Naive thymus-derived CD4-positive, alpha-beta T cell (primary cell): ENCODE measurements around the gene DSPP. TPM values are rescaled to one million over a fixed set of nuclear protein-coding genes. Genes with fewer than 3 reads are reported as not detected.
"Not testable (repeated sequence)": the region's sequence is repeated elsewhere in the genome, so short reads cannot be mapped to it uniquely, and the experiment has no call there.

ENCODE experiments used
- ATAC-seq: fragments of 150-1000 bp; cut with Tn5 transposase; 2 replicates; pipeline ENCODE4 v1.10.0; 2021; ENCODE audit warnings: mild to moderate bottlenecking, moderate library complexity
- CTCF ChIA-PET: fragments of 350-600 bp; sonication (Branson Sonifier 250); formaldehyde crosslinking; loops from one replicate; lab custom pipeline; 2021; ENCODE audit warnings: antibody characterized with exemption; lab: Charles Lee
- POLR2A ChIA-PET: fragments of 350-600 bp; sonication (Branson Sonifier 250); formaldehyde crosslinking; loops from one replicate; lab custom pipeline; 2021; ENCODE audit warnings: antibody characterized with exemption, inconsistent platforms; lab: Charles Lee
- DNase-seq, 9 donors: peaks; one replicate each; pipeline versions ENCODE4 v3.0.0 to v3.0.0-alpha.2; 2020 to 2022; ENCODE audit warnings: mixed read lengths in 1 of 9
- H3K27ac ChIP-seq: one replicate; pipeline ENCODE4 v1.7.0; 2013; ENCODE audit warnings: mild to moderate bottlenecking, low read depth, low read length, moderate library complexity
- H3K27me3 ChIP-seq, 2 donors: one replicate each; pipeline ENCODE4 v1.7.0; 2013; ENCODE audit warnings: low read length in 2 of 2, mild to moderate bottlenecking in 2 of 2, moderate library complexity in 2 of 2; ENCODE audit not compliant: control insufficient read depth in 2 of 2, insufficient read depth in 2 of 2
- H3K36me3 ChIP-seq, 3 experiments: 1 replicate in 2 of 3; 2 replicates in 1 of 3; pipeline ENCODE4 v1.7.0; 2013; ENCODE audit warnings: low read length in 3 of 3, mild to moderate bottlenecking in 3 of 3, moderate library complexity in 1 of 3; ENCODE audit not compliant: insufficient read depth in 3 of 3, control insufficient read depth in 2 of 3
- H3K4me1 ChIP-seq, 2 donors: one replicate each; pipeline ENCODE4 v1.7.0; 2013; ENCODE audit warnings: low read length in 2 of 2, mild to moderate bottlenecking in 2 of 2, moderate library complexity in 1 of 2; ENCODE audit not compliant: control insufficient read depth in 2 of 2, insufficient read depth in 2 of 2
- H3K4me3 ChIP-seq: 2 replicates; pipeline ENCODE4 v1.7.0; 2013; ENCODE audit warnings: mild to moderate bottlenecking, low read length
- H3K9me3 ChIP-seq, 3 experiments: 1 replicate in 2 of 3; 2 replicates in 1 of 3; pipeline ENCODE4 v1.7.0; 2013; ENCODE audit warnings: low read length in 3 of 3; ENCODE audit not compliant: control insufficient read depth in 2 of 3
- H3K27ac Mint-ChIP-seq, 9 donors: one replicate each; pipeline ENCODE4 v1.8.0; 2020 to 2022; ENCODE audit warnings: mixed read lengths in 9 of 9, mild to moderate bottlenecking in 8 of 9, moderate library complexity in 5 of 9, inconsistent platforms in 2 of 9
- H3K27me3 Mint-ChIP-seq, 5 donors: one replicate each; pipeline ENCODE4 v1.8.0; 2021 to 2022; ENCODE audit warnings: mixed read lengths in 5 of 5, mild to moderate bottlenecking in 1 of 5
- H3K36me3 Mint-ChIP-seq, 5 donors: one replicate each; pipeline ENCODE4 v1.8.0; 2020 to 2022; ENCODE audit warnings: mixed read lengths in 5 of 5, mild to moderate bottlenecking in 3 of 5, inconsistent platforms in 1 of 5
- H3K4me1 Mint-ChIP-seq, 7 donors: one replicate each; pipeline ENCODE4 v1.8.0; 2020 to 2022; ENCODE audit warnings: mixed read lengths in 7 of 7, mild to moderate bottlenecking in 3 of 7, inconsistent platforms in 1 of 7
- H3K4me3 Mint-ChIP-seq, 10 donors: one replicate each; pipeline ENCODE4 v1.8.0; 2020 to 2022; ENCODE audit warnings: mild to moderate bottlenecking in 10 of 10, mixed read lengths in 10 of 10, moderate library complexity in 6 of 10, inconsistent platforms in 2 of 10
- H3K9me3 Mint-ChIP-seq, 11 donors: one replicate each; pipeline ENCODE4 v1.8.0; 2020 to 2022; ENCODE audit warnings: mixed read lengths in 11 of 11, mild to moderate bottlenecking in 4 of 11, inconsistent platforms in 1 of 11, moderate library complexity in 1 of 11
- intact Hi-C, 2 donors: fragments of 100-400 bp; cut with micrococcal nuclease; formaldehyde crosslinking; loops; one replicate each; pipeline ENCODE4 v1.15.1; 2023
- polyA plus RNA-seq, 2 donors: library from polyadenylated mRNA; unstranded; fragments of 300-500 nt; fragmentation: Illumina TruSeq; gene quantifications; one replicate each; pipeline ENCODE4 v1.2.3, GENCODE V29; 2021
- total RNA-seq, 6 experiments: library from RNA in 5 of 6; stranded (reverse) in 5 of 6; gene quantifications; 1 replicate in 5 of 6; 2 replicates in 1 of 6; pipeline ENCODE4 v1.2.3 and lab custom pipeline; 2021 to 2026

Gene DSPP
- total and polyA plus RNA-seq, 7 experiments from 2014 or later: not detected

- peaks cover 5 to 27% (median 6%) of the 10 kb centered on the region in 5 donors for H3K27me3 Mint-ChIP-seq
- H3K27ac Mint-ChIP-seq: no peak overlapping the region
- Histone ChIP-seq H3K9me3 (no peaks in the 10 kb centered on the region), H3K36me3 (no peaks in the 10 kb centered on the region), H3K4me1 (no peaks in the 10 kb centered on the region), H3K27me3 (no peaks in the 10 kb centered on the region), H3K4me3 (no peak overlapping the region), H3K27ac (no peak overlapping the region)
- H3K4me1 Mint-ChIP-seq: peaks cover 0 to 2% (median 0%) of the 10 kb centered on the region in 7 donors
- ChIA-PET CTCF (no interaction called here), POLR2A (no interaction called here)
- DNase-seq (no peak), ATAC-seq (no peak)
- intact Hi-C loops: no loop called here
- H3K4me3 Mint-ChIP-seq: no peak overlapping the region
- H3K36me3 Mint-ChIP-seq: no peaks in the 10 kb centered on the region
- peaks cover 0 to 5% (median 0%) of the 10 kb centered on the region in 11 donors for H3K9me3 Mint-ChIP-seq
Measured at GRCh38 chr4:87570290-87570805, 38.0 kb upstream of the DSPP start.

GRCh38 chr4:87574376-87574775, 34.0 kb upstream of the DSPP start:
- DNase-seq, H3K4me3 ChIP-seq, H3K36me3 ChIP-seq, H3K4me1 ChIP-seq, CTCF ChIA-PET, ATAC-seq, H3K9me3 Mint-ChIP-seq, H3K27me3 ChIP-seq, POLR2A ChIA-PET, H3K27ac Mint-ChIP-seq, H3K9me3 ChIP-seq, H3K36me3 Mint-ChIP-seq, H3K4me1 Mint-ChIP-seq, H3K27ac ChIP-seq, intact Hi-C loops, H3K4me3 Mint-ChIP-seq: not testable (repeated sequence)
- H3K27me3 Mint-ChIP-seq: peaks cover 2 to 18% (median 5%) of the 10 kb centered on the region in 5 donors

GRCh38 chr4:87574996-87575395, 33.3 kb upstream of the DSPP start:
- H3K4me1 Mint-ChIP-seq: no peaks in the 10 kb centered on the region
- peaks cover 0 to 5% (median 0%) of the 10 kb centered on the region in 11 donors for H3K9me3 Mint-ChIP-seq
- Histone ChIP-seq H3K36me3 (no peaks in the 10 kb centered on the region), H3K27ac (no peak overlapping the region), H3K9me3 (no peaks in the 10 kb centered on the region), H3K4me1 (no peaks in the 10 kb centered on the region), H3K4me3 (no peak overlapping the region), H3K27me3 (no peaks in the 10 kb centered on the region)
- H3K27me3 Mint-ChIP-seq: peaks cover 2 to 22% (median 7%) of the 10 kb centered on the region in 5 donors
- CTCF ChIA-PET: no interaction called here
- intact Hi-C loops: no loop called here
- ATAC-seq (no peak), DNase-seq (no peak)
- H3K27ac Mint-ChIP-seq: no peak overlapping the region
- POLR2A ChIA-PET: no interaction called here
- H3K36me3 Mint-ChIP-seq: no peaks in the 10 kb centered on the region
- no peak overlapping the region for H3K4me3 Mint-ChIP-seq

GRCh38 chr4:87575408-87575807, 32.9 kb upstream of the DSPP start:
- peaks cover 2 to 25% (median 11%) of the 10 kb centered on the region in 5 donors for H3K27me3 Mint-ChIP-seq
- no peak overlapping the region for H3K27ac Mint-ChIP-seq
- H3K36me3 Mint-ChIP-seq: no peaks in the 10 kb centered on the region
- H3K4me1 ChIP-seq: no peaks in the 10 kb centered on the region
- ATAC-seq (no peak), DNase-seq (no peak)
- CTCF ChIA-PET: no interaction called here
- intact Hi-C loops: no loop called here
- no peaks in the 10 kb centered on the region for H3K4me1 Mint-ChIP-seq
- H3K4me3 Mint-ChIP-seq: no peak overlapping the region
- no peak overlapping the region for H3K27ac ChIP-seq
- H3K4me3 ChIP-seq: no peak overlapping the region
- H3K27me3 ChIP-seq: no peaks in the 10 kb centered on the region
- no peaks in the 10 kb centered on the region for H3K36me3 ChIP-seq
- peaks cover 0 to 5% (median 0%) of the 10 kb centered on the region in 11 donors for H3K9me3 Mint-ChIP-seq
- H3K9me3 ChIP-seq: no peaks in the 10 kb centered on the region
- POLR2A ChIA-PET: no interaction called here

GRCh38 chr4:87575983-87576382, 32.3 kb upstream of the DSPP start:
- no peak overlapping the region for H3K27ac ChIP-seq
- no peaks in the 10 kb centered on the region for H3K36me3 ChIP-seq
- no peaks in the 10 kb centered on the region for H3K36me3 Mint-ChIP-seq
- H3K27me3 Mint-ChIP-seq: peaks cover 2 to 25% (median 12%) of the 10 kb centered on the region in 5 donors
- H3K9me3 Mint-ChIP-seq: peaks cover 0 to 5% (median 0%) of the 10 kb centered on the region in 11 donors
- intact Hi-C loops: no loop called here
- no peak for DNase-seq
- no peak overlapping the region for H3K27ac Mint-ChIP-seq
- no peak for ATAC-seq
- no peaks in the 10 kb centered on the region for H3K4me1 Mint-ChIP-seq
- H3K4me1 ChIP-seq: no peaks in the 10 kb centered on the region
- H3K9me3 ChIP-seq: no peaks in the 10 kb centered on the region
- H3K27me3 ChIP-seq: no peaks in the 10 kb centered on the region
- ChIA-PET CTCF (no interaction called here), POLR2A (no interaction called here)
- H3K4me3 Mint-ChIP-seq: no peak overlapping the region
- H3K4me3 ChIP-seq: no peak overlapping the region

- CTCF ChIA-PET: no interaction called here
- Mint-ChIP-seq H3K4me3 (no peak overlapping the region), H3K4me1 (no peaks in the 10 kb centered on the region), H3K9me3 (peaks cover 0 to under 1% (median 0%) of the 10 kb centered on the region in 11 donors), H3K36me3 (no peaks in the 10 kb centered on the region), H3K27me3 (peaks cover 0 to 12% (median 6%) of the 10 kb centered on the region in 5 donors), H3K27ac (no peak overlapping the region)
- intact Hi-C loops: no loop called here
- no peak for ATAC-seq
- POLR2A ChIA-PET: no interaction called here
- Histone ChIP-seq H3K27ac (no peak overlapping the region), H3K9me3 (no peaks in the 10 kb centered on the region), H3K27me3 (no peaks in the 10 kb centered on the region), H3K36me3 (no peaks in the 10 kb centered on the region), H3K4me1 (no peaks in the 10 kb centered on the region), H3K4me3 (no peak overlapping the region)
- no peak for DNase-seq
Measured at GRCh38 chr4:87579478-87579877, 28.9 kb upstream of the DSPP start.

- H3K9me3 Mint-ChIP-seq: no peaks in the 10 kb centered on the region
- no peaks in the 10 kb centered on the region for H3K4me1 ChIP-seq
Measured at GRCh38 chr4:87580057-87580456, 28.3 kb upstream of the DSPP start.

More at GRCh38 chr4:87580057-87580456, 28.3 kb upstream of the DSPP start:
- Histone ChIP-seq H3K36me3 (no peaks in the 10 kb centered on the region), H3K9me3 (no peaks in the 10 kb centered on the region), H3K4me3 (no peak overlapping the region), H3K27ac (no peak overlapping the region), H3K27me3 (no peaks in the 10 kb centered on the region)
- DNase-seq: no peak
- Mint-ChIP-seq H3K4me3 (no peak overlapping the region), H3K27ac (no peak overlapping the region), H3K27me3 (peaks cover 0 to 13% (median 6%) of the 10 kb centered on the region in 5 donors), H3K36me3 (no peaks in the 10 kb centered on the region), H3K4me1 (no peaks in the 10 kb centered on the region)
- no peak for ATAC-seq
- ChIA-PET POLR2A (no interaction called here), CTCF (no interaction called here)
- intact Hi-C loops: no loop called here
